IMR-90 (cell line): Measurements from ENCODE around the gene ANO10. TPM values are rescaled to one million over a fixed set of nuclear protein-coding genes. Genes with fewer than 3 reads are reported as not detected.

Experiments used
- ATAC-seq: fragments of 200-7000 bp; cut with Tn5 transposase; 2 replicates; pipeline ENCODE4 v1.9.1; 2020; ENCODE audit warnings: low read depth, mild to moderate bottlenecking, moderate library complexity
- BruUV-seq: library from RNA; stranded (reverse); fragments of 400-500 nt; replicated peaks from 2 replicates; lab custom pipeline; 2021; lab: Mats Ljungman, UMichigan
- CTCF ChIA-PET: fragments of 300-600 bp; formaldehyde crosslinking; extraction: SDS; loops from one replicate; lab custom pipeline; 2021; ENCODE audit warnings: antibody characterized with exemption; lab: Yijun Ruan, JAX
- POLR2A ChIA-PET: fragments of 300-600 bp; sonication (Branson Sonifier 250); formaldehyde crosslinking; loops from one replicate; lab custom pipeline; 2022; ENCODE audit warnings: antibody characterized with exemption; ENCODE audit not compliant: unreplicated experiment; lab: Charles Lee
- DNase-seq: peaks from one replicate; pipeline ENCODE4 v3.0.0; 2013
- H2AFZ ChIP-seq: replicated peaks from 2 replicates; pipeline ENCODE3; 2013; ENCODE audit warnings: low read length, mild to moderate bottlenecking; ENCODE audit not compliant: poor library complexity
- H2AK5ac ChIP-seq: 2 replicates; pipeline ENCODE4 v1.6.1; 2013; ENCODE audit warnings: low read depth, low read length, inconsistent platforms
- H2AK9ac ChIP-seq: replicated peaks from 2 replicates; pipeline ENCODE3; 2013; ENCODE audit warnings: mild to moderate bottlenecking, low read depth, low read length, moderate library complexity; ENCODE audit not compliant: poor library complexity
- H2BK120ac ChIP-seq: 2 replicates; pipeline ENCODE4 v1.6.1; 2013; ENCODE audit warnings: low read depth, low read length, inconsistent platforms
- H2BK15ac ChIP-seq: 3 replicates; pipeline ENCODE4 v1.6.1; 2013; ENCODE audit warnings: low read depth, low read length, inconsistent platforms
- H2BK20ac ChIP-seq: 2 replicates; pipeline ENCODE4 v1.6.1; 2013; ENCODE audit warnings: low read depth, mild to moderate bottlenecking, inconsistent platforms, low read length, moderate library complexity
- H2BK5ac ChIP-seq: 2 replicates; pipeline ENCODE4 v1.6.1; 2013; ENCODE audit warnings: mild to moderate bottlenecking, low read depth, low read length, inconsistent platforms; ENCODE audit not compliant: poor library complexity, severe bottlenecking
- H3K14ac ChIP-seq: replicated peaks from 2 replicates; pipeline ENCODE4 v1.6.1; 2013; ENCODE audit warnings: low read depth, low read length, inconsistent platforms
- H3K18ac ChIP-seq: 2 replicates; pipeline ENCODE4 v1.6.1; 2013; ENCODE audit warnings: low read depth, low read length, control low read depth
- H3K23ac ChIP-seq: 2 replicates; pipeline ENCODE4 v1.6.1; 2013; ENCODE audit warnings: low read depth, low read length, inconsistent platforms
- H3K27ac ChIP-seq: 2 replicates; pipeline ENCODE4 v1.5.1; 2013; ENCODE audit warnings: mild to moderate bottlenecking, control low read depth, low read length; ENCODE audit not compliant: insufficient read depth
- H3K27me3 ChIP-seq: 2 replicates; pipeline ENCODE4 v1.6.1; 2013; ENCODE audit warnings: low read length; ENCODE audit not compliant: control insufficient read depth, insufficient read depth
- H3K36me3 ChIP-seq: 2 replicates; pipeline ENCODE4 v1.6.1; 2013; ENCODE audit warnings: low read length, mixed read lengths; ENCODE audit not compliant: control insufficient read depth, insufficient read depth
- H3K4ac ChIP-seq: 2 replicates; pipeline ENCODE4 v1.6.1; 2013; ENCODE audit warnings: low read depth, low read length, inconsistent platforms
- H3K4me1 ChIP-seq: 2 replicates; pipeline ENCODE4 v1.6.1; 2013; ENCODE audit warnings: low read length, mixed read lengths; ENCODE audit not compliant: control insufficient read depth, insufficient read depth
- H3K4me2 ChIP-seq: 2 replicates; pipeline ENCODE4 v1.6.1; 2013; ENCODE audit warnings: low read depth, mild to moderate bottlenecking, control low read depth, low read length, moderate library complexity
- H3K4me3 ChIP-seq: 2 replicates; pipeline ENCODE4 v1.5.1; 2013; ENCODE audit warnings: low read depth, mild to moderate bottlenecking, control low read depth, low read length, moderate library complexity; ENCODE audit not compliant: insufficient read depth
- H3K56ac ChIP-seq: 2 replicates; pipeline ENCODE4 v1.6.1; 2013; ENCODE audit warnings: low read length, inconsistent platforms; ENCODE audit not compliant: insufficient read depth; ENCODE audit errors: extremely low read depth
- H3K79me1 ChIP-seq, 2 experiments: 2 replicates each; pipeline ENCODE4 v1.6.1; 2013; ENCODE audit warnings: low read length in 2 of 2, inconsistent platforms in 1 of 2, low read depth in 1 of 2
- H3K9ac ChIP-seq: 2 replicates; pipeline ENCODE4 v1.6.1; 2013; ENCODE audit warnings: low read depth, low read length, control low read depth
- H3K9me1 ChIP-seq: 2 replicates; pipeline ENCODE4 v1.6.1; 2013; ENCODE audit warnings: low read length, inconsistent platforms; ENCODE audit not compliant: insufficient read depth
- H3K9me3 ChIP-seq: 2 replicates; pipeline ENCODE4 v1.6.1; 2013; ENCODE audit warnings: low read length; ENCODE audit not compliant: control insufficient read depth, insufficient read depth
- H4K20me1 ChIP-seq: 2 replicates; pipeline ENCODE4 v1.6.1; 2013; ENCODE audit warnings: low read length, inconsistent platforms; ENCODE audit not compliant: insufficient read depth
- H4K5ac ChIP-seq: 2 replicates; pipeline ENCODE4 v1.6.1; 2013; ENCODE audit warnings: mild to moderate bottlenecking, low read depth, low read length, control low read depth
- H4K8ac ChIP-seq, 2 experiments: 2 replicates each; pipeline ENCODE4 v1.6.1; 2013; ENCODE audit warnings: low read depth in 2 of 2, low read length in 2 of 2, control low read depth in 1 of 2, inconsistent platforms in 1 of 2
- H4K91ac ChIP-seq: 2 replicates; pipeline ENCODE4 v1.6.1; 2013; ENCODE audit warnings: low read depth, low read length, inconsistent platforms; ENCODE audit not compliant: insufficient read depth
- BHLHE40 ChIP-seq: fragments of 150-350 bp; IDR thresholded peaks from 2 replicates; pipeline ENCODE4 v1.6.1; 2016; ENCODE audit warnings: mild to moderate bottlenecking, low read depth, low read length
- CEBPB ChIP-seq: IDR thresholded peaks from 2 replicates; pipeline ENCODE4 v1.6.1; 2012; ENCODE audit warnings: low read depth, low read length, improper control_type of control experiment
- FOS ChIP-seq: fragments of 150-350 bp; IDR thresholded peaks from 2 replicates; pipeline ENCODE4 v1.6.1; 2016; ENCODE audit warnings: low read depth, low read length
- MAFK ChIP-seq: IDR thresholded peaks from 2 replicates; pipeline ENCODE4 v1.6.1; 2012; ENCODE audit warnings: low read depth, low read length, improper control_type of control experiment
- MXI1 ChIP-seq: IDR thresholded peaks from 2 replicates; pipeline ENCODE4 v1.6.1; 2012; ENCODE audit warnings: low read depth, mild to moderate bottlenecking, low read length, moderate library complexity, borderline replicate concordance
- POLR2A ChIP-seq: IDR thresholded peaks from 2 replicates; pipeline ENCODE4 v1.6.1; 2012; ENCODE audit warnings: mild to moderate bottlenecking, low read depth, low read length
- RAD21 ChIP-seq: IDR thresholded peaks from 2 replicates; pipeline ENCODE4 v1.6.1; 2012; ENCODE audit warnings: low read length, improper control_type of control experiment
- RCOR1 ChIP-seq: IDR thresholded peaks from 2 replicates; pipeline ENCODE4 v1.6.1; 2012; ENCODE audit warnings: mild to moderate bottlenecking, low read length, improper control_type of control experiment; ENCODE audit not compliant: insufficient replicate concordance
- SMC3 ChIP-seq: fragments of 150-350 bp; IDR thresholded peaks from 2 replicates; pipeline ENCODE4 v1.6.1; 2016; ENCODE audit warnings: low read depth, mild to moderate bottlenecking, antibody characterized with exemption, low read length, moderate library complexity
- WGBS, 2 experiments: methylation state at CpG; one replicate each; pipeline versions ENCODE4 v1.1.5 to v1.1.7; 2013; ENCODE audit warnings: missing lambda C conversion rate in 2 of 2; ENCODE audit not compliant: insufficient read length in 1 of 2; ENCODE audit errors: extremely low coverage in 2 of 2; 5-methylcytosine and 5-hydroxymethylcytosine counted together
- dilution Hi-C: fragments of 300-500 bp; cut with HindIII; formaldehyde crosslinking; loops from one replicate; pipeline ENCODE4 v1.14.3; 2018; ENCODE audit warnings: low sequenced_read_pairs; ENCODE audit not compliant: unreplicated experiment
- in situ Hi-C: fragments of 300-500 bp; cut with MboI; formaldehyde crosslinking; loops from 3 replicates; pipeline ENCODE4 v1.14.3; 2019; ENCODE audit warnings: low sequenced_read_pairs, inconsistent platforms, mixed read lengths
- intact Hi-C: fragments of 100-400 bp; cut with micrococcal nuclease; formaldehyde crosslinking; loops from 2 replicates; pipeline ENCODE4 v1.10.0; 2022
- polyA plus RNA-seq, 3 experiments: library from polyadenylated mRNA; depleted of rRNA; stranded (reverse); fragments of >200 nt; gene quantifications; 2 replicates each; pipeline ENCODE4 v1.2.3, GENCODE V29; 2012; ENCODE audit warnings: low replicate concordance in 1 of 3
- total RNA-seq: library from RNA; depleted of rRNA; stranded (reverse); fragments of >200 nt; gene quantifications from 2 replicates; pipeline ENCODE4 v1.2.3, GENCODE V29; 2012
- TF ChIP-seq, protein P1 (sequence below): fragments of 150-350 bp; IDR thresholded peaks from 2 replicates; pipeline ENCODE4 v1.6.1; 2017; ENCODE audit warnings: mild to moderate bottlenecking, antibody characterized with exemption, low read length, low read depth
- TF ChIP-seq, protein P2 (sequence below): fragments of 150-350 bp; IDR thresholded peaks from 2 replicates; pipeline ENCODE4 v1.6.1; 2016; ENCODE audit warnings: low read depth, mild to moderate bottlenecking, low read length, moderate library complexity, borderline replicate concordance

The ANO10 gene
- total and polyA plus RNA-seq, 2 of the 4 experiments (the other 2 are of a cell fraction), result 28.5 to 41.6 TPM

DNA sequence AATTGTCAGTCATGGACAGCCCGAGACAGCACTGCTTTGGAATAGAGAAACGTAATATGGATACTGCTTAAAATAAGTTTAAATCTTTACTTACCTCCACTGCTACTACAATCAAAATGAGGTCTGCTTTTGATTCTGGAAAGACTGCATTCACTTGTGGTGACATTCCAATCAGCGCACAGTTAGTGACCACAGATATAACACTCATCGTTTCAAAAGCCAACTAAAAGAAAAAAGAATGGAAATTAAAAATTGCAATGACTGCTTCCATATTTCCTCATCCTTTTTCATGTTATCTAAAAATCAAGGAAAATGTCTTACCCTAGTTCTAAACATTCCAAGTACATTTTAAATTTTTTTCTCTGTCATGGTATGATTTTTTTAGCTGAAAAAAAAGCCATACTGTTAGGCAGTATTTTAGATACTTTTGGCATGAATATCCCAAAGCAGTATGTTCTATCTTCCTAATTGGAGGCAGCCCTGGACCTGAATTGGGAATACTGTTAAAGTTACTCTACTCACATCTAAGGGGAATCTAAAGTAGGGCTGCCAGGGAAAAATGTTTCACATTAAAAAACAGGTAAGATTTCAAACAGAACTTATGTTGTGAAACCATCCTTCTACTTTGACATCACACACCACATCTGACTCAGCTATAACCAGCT, 72.1 kb downstream of the ANO10 start:
- Histone ChIP-seq H2AK5ac (no peak overlapping the region), H3K27ac (no peak overlapping the region), H3K4me3 (no peak overlapping the region), H3K18ac (no peak overlapping the region), H2BK5ac (no peak overlapping the region), H3K79me1 (no peaks in the 10 kb centered on the region; a peak in 1 of 4 replicates), H4K8ac (no peak overlapping the region), H3K4me2 (no peak overlapping the region), H3K56ac (no peak overlapping the region), H3K36me3 (peaks cover 12% of the 10 kb centered on the region), H3K4ac (no peak overlapping the region), H3K23ac (no peak overlapping the region), H2AFZ (no peak overlapping the region), H3K14ac (no peak overlapping the region; the same call in 1 of the 2 replicates), H3K27me3 (no peaks in the 10 kb centered on the region), H2BK20ac (no peak overlapping the region), H2BK15ac (no peak overlapping the region), H3K9me1 (no peaks in the 10 kb centered on the region), H4K91ac (no peak overlapping the region), H2BK120ac (no peak overlapping the region), H4K5ac (no peak overlapping the region), H4K20me1 (no peaks in the 10 kb centered on the region), H3K9ac (no peak overlapping the region), H2AK9ac (no peak overlapping the region), H3K4me1 (no peaks in the 10 kb centered on the region), H3K9me3 (no peaks in the 10 kb centered on the region)
- WGBS, 2 experiments, result no CpG with 5 or more reads among the region's 4 CpGs
- no TSS peak for BruUV-seq
- ATAC-seq (no peak), DNase-seq (no peak)
- ChIA-PET POLR2A (no interaction called here), CTCF (no interaction called here)
- TF ChIP-seq BHLHE40 (no peak), SMC3 (no peak), FOS (no peak), RAD21 (no peak), MXI1 (no peak), CEBPB (no peak), MAFK (no peak), RCOR1 (no peak), POLR2A (no peak)
- TF ChIP-seq, protein P1, sequence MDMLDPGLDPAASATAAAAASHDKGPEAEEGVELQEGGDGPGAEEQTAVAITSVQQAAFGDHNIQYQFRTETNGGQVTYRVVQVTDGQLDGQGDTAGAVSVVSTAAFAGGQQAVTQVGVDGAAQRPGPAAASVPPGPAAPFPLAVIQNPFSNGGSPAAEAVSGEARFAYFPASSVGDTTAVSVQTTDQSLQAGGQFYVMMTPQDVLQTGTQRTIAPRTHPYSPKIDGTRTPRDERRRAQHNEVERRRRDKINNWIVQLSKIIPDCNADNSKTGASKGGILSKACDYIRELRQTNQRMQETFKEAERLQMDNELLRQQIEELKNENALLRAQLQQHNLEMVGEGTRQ, result no peak
- TF ChIP-seq, protein P2, sequence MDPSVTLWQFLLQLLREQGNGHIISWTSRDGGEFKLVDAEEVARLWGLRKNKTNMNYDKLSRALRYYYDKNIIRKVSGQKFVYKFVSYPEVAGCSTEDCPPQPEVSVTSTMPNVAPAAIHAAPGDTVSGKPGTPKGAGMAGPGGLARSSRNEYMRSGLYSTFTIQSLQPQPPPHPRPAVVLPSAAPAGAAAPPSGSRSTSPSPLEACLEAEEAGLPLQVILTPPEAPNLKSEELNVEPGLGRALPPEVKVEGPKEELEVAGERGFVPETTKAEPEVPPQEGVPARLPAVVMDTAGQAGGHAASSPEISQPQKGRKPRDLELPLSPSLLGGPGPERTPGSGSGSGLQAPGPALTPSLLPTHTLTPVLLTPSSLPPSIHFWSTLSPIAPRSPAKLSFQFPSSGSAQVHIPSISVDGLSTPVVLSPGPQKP, result no peak
- dilution Hi-C loops, result no loop called here
- intact Hi-C loops, result loop anchor here (10.0 kb wide), 2 partner anchors 305 to 445 kb away; no protein-coding TSS in a partner anchor
- in situ Hi-C loops, result loop anchor here (10.0 kb wide), 1 partner anchor 645 kb away; no protein-coding TSS in a partner anchor
